GOT3 (cell line): ENCODE data around the gene AKR1C8.
"Not testable (repeated sequence)": the region's sequence is repeated elsewhere in the genome, so short reads cannot be mapped to it uniquely, and the experiment has no call there.

Experiments
- DNase-seq: peaks from one replicate; lab custom pipeline; 2025; ENCODE audit warnings: mixed read lengths; lab: John Stamatoyannopoulos, UW

Gene AKR1C8

DNA sequence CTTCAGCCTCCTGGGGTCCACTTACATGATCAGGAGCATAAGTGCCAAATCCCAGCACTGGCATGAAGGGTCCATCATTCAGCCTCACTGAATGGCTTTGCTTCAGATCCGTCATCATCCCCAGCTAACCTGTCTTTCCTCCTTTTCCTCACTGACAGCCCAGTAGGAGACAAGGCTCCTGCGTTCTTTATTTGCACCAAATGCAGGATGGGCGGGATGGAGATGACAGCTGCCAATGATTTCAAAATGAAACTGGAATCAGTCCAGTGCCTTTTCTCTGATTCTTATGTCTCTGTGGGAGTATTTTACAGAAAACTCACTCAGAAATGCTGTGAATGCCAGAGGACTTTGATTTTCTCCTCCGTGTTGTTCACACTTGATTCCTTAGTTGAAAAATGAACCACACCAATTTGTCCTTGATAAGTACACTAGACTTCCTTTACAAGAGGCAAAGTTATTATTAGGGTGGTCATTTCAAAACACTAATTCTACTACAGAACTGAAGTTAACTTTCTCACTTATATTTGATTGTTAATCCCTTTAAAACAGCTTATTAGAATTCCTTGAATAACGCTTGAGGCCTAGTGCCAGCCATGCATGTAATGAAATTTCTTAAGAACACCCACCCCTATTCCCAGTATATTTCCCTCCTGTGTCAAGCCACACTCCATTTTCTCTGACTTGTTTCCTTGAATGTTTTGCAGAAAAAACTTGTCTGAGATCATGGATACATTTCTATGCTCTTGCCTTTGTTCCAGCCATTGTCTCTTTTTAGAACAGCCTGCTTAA lies at the start of gene AKR1C8:
Gene AKR1C8 (minus strand): TSS at position 164 of the 789 bp plus-strand sequence. CDS start 46 bp downstream, at position 118.
- no peak for DNase-seq

DNA sequence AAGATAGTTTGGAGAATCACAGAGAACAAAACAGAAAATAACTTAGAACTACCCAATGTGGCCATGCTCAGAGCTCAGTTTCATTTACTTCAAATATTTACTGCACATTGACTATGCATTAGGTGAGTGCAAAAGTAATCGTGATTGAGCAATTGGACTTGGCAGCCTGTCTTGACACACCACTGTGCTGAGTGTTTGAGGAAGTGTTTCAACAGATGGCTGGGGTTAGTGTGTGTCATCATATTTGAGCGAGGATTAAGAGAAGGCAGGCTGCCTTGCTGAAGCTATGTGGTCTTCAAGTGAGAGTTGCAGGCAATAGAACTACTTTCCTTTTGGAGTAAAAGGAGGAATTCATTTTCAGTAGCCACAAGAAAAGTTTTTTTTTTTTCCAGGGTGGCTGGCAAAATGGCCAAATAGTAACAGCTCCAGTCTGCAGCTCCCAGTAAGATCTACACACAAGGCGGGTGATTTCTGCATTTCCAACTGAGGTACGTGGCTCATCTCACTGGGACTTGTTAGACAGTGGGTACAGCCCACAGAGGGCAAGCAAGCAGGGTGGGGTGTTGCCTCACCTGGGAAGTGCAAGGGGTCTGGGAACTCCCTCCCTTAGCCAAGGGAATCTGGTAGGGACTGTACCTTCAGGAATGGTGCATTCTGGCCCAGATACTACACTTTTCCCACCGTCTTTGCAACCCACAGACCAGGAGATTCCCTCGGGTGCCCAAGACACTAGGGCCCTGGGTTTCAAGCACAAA lies 49.3 kb upstream of the AKR1C8 start:
- DNase-seq = peak; percentile 13

DNA sequence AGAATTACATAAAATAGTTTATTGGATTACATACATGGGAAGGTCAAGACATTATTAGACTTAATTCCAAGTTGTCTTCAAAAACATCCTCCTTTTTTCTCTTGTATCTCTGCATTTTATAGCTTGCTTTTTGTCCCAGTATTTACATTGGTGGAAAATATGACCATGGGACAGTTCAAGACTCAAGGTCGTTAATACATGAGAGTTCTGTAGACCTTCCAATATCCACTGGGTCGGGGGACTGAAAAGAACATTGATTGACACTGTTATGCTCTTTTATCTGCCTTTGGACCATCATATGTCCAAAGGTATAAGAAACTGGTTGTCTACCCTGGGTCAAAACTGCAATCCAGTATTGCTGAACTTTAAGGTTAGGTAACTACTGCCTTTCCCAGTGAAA lies 48.4 kb upstream of the AKR1C8 start:
- DNase-seq = no peak

DNA sequence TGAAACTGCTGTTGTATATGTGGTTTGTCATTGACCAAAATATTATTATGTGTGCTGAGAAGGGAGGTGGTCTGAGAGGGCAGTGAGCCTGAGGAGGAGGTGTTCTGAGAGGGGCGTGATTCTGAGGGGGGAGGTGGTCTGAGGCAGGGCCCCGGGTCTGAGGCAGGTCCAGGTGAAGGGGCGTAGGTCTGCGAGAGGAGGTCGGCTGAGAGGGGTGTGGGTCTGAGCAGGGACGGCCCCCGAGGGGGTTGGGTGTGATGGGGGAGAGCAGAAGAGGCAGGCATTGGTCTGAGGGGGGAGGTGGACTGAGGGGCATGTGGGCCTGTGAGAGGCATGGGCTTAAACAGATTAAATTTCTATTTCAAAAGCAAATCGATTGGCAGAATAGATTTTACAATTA lies 44.1 kb upstream of the AKR1C8 start:
- no peak for DNase-seq

DNA sequence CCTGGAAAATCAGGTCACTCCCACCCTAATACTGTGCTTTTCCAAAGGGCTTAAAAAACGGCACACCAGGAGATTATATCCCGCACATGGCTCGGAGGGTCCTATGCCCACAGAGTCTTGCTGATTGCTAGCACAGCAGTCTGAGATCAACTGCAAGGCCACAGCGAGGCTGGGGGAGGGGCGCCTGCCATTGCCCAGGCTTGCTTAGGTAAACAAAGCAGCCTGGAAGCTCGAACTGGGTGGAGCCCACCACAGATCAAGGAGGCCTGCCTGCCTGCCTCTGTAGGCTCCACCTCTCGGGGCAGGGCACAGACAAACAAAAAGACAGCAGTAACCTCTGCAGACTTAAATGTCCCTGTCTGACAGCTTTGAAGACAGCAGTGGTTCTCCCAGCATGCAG lies 38.0 kb upstream of the AKR1C8 start:
- not testable (repeated sequence) for DNase-seq

DNA sequence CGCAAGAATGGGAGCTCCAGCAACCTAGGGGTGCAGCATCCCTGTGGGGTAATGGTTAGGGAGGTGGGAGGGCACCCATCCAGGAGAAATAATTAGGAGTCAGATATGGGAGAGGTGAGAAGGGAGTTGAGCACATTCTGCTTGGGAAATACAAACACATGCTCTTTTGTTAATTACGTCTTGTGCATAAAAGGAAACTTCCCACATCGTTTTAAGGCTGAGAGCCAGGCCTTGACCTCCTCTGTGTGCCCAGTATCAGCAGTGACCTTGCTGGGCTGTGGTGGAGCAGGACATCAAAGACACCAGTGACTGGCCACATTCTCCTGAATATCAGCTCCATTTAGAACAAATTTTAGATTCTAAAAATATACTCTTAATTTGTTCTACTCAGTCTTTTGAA lies 34.3 kb upstream of the AKR1C8 start:
- no peak for DNase-seq

DNA sequence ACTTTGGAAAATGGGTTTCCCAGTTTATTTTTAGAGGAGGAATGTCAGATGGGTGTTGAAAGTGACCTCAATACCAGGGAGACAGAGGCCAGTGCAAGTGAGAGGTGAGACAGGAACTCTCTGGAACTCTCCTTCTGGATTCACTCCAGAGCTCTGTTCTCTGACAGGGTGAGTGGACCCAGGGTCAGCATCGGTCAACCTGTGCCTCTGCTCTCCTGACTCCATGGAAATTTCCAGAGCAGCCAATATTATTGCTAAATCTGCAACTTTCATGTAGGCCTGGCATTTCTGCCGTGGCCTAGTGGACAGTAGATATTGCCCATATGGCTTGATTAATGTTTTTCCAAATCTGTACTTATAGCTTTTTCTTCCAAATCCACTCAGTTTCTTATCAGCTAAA lies 31.9 kb upstream of the AKR1C8 start:
- DNase-seq = no peak

DNA sequence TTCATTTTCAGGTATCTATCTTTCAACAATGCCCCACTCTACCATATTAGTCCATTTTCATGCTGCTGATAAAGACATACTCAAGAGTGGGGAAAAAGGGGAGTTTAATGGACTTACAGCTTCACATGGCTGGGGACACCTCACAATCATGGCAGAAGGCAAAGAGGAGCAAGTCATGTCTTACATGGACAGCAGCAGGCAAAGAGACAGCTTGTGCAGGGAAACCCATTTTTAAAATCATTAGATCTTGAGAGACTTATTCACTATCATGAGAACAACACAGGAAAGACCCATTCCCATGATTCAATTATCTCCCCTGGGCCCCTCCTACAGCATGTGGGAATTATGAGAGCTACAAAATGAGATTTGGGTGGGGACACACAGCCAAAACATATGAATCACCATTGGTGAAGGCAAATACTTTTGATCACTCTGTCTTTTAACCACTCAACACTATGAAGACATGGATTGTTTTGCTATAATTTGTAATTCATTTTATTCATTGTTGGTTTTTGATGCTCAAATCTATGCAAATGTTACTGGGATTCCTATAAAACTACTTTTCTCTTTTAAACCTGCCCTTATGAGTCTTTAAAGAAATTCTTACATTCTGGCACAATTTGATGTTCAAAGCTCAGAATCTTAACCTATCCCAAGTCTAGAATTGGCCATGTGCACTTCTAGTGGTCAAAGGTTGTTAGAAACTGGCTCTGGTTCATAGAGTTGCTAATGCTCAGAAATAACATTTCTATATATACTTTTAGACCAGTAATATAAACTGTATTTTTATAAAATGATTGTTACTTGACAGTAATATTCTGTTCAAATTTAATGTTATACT lies 27.0 kb upstream of the AKR1C8 start:
- no peak for DNase-seq

DNA sequence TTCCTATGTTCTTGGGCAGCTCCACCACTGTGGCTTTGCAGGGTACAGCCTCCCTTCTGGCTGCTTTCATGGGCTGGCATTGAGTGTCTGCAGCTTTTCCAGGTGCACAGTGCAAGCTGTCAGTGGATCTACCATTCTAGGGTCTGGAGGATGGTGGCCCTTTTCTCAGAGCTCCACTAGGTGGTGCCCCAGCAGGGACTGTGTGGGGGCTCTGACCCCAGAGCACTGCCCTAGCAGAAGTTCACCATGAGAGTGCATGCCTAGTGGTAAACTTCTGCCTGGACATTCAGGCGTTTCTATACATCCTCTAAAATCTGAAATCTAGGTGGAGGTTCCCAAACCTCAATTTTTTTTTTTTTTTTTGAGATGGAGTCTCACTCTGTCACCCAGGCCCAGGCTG lies 25.3 kb upstream of the AKR1C8 start:
- not testable (repeated sequence) for DNase-seq

DNA sequence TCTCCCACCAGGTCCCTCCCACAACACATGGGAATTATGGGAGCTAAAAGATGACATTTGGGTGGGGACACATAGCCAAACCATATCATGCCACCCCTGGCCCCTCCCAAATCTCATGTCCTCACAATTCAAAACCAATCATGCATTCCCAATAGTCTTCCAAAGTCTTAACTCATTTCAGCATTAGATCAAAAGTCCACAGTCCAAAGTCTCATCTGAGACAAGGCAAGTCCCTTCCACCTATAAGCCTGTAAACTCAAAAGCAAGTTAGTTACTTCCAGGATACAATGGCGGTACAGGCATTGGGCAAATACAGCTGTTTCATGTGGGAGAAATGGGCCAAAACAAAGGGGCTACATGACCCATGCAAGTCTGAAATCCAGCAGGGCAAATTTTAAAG lies 24.8 kb upstream of the AKR1C8 start:
- DNase-seq = not testable (repeated sequence)

DNA sequence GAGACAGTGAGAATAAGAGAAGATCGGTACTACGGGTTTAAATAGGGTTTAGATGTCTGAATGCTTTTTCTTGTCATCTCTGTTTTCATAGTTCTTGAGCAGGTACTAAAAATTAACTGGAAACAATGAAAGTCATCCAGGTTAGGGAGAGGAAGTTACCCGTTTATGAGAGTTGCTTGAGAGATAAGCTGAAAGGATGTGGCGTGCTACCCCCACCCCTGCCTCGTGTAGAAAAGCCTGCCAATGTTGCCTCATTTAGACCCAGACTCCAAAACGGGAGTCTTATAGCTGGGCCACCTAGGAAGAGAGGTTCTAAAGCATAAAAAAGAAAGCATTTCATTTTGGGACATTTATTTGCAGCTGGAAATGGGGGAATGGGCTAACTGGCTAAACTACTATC lies 21.8 kb upstream of the AKR1C8 start:
- no peak for DNase-seq

DNA sequence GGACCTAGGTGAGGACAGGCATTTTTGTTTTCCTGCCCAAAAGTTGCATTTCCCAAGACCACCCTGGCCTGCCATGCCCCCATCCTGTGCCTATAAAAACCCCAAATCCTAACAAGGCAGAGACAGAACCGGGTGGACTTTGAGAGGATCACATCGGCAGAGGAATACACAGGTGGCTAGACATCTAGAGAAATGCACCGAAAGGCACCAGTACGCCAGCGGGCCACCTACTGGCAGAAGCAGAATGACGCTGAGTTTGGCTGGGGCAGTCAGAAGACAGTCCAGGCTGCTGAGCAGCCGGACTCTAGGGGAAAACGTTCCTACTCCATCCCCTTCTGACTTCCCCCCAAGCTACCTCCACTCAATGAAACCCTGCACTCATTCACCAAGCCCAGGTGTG lies 14.4 kb upstream of the AKR1C8 start:
- DNase-seq = no peak

DNA sequence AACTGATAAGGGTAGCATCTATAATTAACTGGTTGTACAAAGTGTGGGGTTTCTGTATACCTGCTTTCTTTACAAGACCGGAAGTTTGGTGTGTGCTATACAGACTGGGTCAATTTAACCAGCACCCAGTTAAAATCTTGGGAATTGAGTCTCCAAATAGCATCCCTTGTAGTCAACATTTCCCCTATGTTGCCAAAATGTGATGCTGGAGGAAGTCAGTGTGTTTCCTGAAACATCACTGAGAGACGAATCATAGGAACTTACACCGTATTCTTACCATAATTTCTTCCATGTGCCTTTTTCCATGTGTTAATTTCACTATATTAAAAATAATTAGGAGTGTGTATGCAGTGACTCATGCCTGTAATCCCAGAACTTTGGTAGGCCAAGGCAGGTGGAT lies 13.4 kb upstream of the AKR1C8 start:
- no peak for DNase-seq

DNA sequence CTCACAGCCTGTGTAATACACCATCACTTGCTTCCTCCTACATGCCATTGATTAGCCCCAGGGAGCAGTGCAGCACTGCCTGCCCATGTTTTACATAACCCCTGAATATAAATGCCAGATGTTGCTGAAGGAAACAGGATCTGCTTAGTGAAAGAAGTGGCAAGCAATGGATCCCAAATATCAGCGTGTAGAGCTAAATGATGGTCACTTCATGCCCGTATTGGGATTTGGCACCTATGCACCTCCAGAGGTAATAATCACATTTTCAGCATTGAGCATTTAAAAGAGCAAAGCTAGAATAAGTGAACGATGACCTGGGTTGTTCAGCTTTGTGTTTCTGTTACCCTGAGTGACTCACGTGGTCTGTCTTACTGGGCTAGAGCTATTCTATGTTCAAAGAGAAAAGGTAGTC lies 11.8 kb upstream of the AKR1C8 start, which contains the start of gene AKR1C4:
Gene AKR1C4 (plus strand): TSS at position 136 of the 412 bp plus-strand sequence. CDS start 31 bp downstream, at position 167.
- no peak for DNase-seq

DNA sequence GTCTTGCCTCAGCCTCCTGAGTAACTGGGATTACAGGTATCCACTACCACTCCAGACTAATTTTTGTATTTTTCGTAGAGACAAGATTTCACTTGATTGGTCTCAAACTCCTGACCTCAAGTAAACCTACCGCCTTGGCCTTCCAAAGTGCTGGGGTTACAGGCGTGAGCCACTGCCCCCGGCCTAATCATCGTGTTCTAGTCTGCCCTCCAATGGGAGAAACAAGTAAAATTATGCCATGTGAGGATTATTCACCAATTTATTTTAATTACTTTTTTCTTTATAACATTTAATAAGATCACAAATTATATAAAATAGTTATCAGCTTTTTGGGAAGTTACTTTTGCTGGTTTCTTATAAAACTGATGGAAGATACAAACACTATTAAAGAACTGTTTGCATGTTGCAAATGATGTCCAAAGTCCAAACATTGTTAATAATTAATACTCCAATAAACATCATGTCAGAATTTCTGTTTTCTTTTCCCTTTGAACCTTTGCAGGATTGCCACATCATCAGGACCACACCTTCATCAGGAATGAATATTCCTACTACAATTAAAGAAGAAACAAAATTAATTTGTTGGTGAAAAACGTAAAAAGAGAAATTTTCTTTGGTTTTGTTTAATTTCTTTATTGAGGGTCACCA lies 10.9 kb upstream of the AKR1C8 start:
- DNase-seq = no peak

DNA sequence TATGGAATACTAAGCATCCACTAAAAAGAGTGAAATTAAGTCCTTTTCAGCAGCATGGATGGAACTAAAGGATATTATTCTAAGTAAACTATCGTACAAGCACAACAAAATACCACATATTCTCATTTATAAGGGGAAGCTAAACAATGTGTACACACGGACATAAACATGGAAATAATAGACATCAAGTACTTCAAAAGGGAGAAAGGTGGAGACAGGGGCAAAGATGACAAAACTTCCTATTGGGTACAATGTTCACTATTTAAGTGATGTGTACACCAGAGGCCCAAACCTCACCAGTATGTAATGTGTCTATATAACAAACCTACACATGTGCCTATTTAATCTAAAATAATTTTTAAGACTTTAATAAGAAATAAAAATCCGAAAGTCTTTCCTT lies 9.5 kb upstream of the AKR1C8 start:
- no peak for DNase-seq

DNA sequence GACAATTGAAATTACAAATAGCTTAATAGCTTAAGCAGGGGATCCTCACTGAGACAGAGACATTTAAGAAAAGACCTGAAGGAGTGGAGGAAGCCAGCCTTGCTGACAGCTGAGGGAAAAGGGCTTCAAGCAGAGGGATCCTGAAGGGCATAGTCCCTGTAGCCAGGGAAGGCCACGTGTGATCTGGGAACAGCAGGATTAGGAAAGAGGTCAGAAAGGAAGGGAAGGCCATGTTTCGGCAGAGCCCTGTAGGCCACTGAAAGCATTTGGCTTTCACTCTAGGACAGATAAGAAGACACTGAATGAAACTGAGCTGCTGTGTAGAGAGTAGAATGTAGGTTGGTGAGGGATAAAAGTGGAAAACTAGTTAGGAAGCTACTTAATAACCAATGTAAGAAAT lies 3.4 kb upstream of the AKR1C8 start:
- DNase-seq = no peak

DNA sequence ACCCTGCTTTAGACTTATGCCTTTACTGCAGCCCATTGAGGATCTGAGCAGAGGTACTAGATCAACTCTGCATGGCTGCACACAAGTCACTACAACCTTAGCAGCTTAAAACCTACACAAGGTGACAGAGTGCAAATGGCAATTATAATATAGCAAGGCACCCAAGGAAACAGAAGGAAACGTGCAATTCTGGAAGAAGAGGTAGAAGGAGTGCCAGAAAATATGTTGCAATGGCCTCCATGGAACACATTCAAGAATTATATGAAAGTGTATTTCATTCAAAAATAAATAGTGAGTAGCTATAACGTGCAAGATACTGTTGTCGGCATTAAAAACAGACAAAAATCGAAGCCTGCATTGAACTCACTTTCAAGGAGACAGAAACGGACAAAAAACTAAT lies 2.9 kb upstream of the AKR1C8 start:
- DNase-seq = no peak

DNA sequence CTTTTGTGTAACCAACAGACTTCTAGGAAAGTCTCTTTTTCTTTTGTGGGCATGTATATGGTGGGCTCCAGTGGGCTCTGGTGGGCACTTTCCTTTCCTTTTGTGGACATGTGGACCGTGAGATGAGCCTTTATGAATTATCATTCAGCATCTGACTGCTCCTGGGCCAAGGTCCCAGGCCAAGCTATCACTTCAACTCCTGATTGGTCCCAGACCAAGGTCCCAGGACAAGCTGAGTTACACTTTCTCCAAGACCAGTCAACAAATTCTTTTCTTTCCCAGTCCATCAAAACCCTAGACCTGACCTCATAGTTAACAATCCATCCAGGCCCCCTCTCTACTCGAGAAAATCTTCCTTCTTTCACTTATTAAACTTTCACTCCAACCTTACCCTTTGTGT lies 1.0 kb downstream of the AKR1C8 start:
- DNase-seq = no peak

DNA sequence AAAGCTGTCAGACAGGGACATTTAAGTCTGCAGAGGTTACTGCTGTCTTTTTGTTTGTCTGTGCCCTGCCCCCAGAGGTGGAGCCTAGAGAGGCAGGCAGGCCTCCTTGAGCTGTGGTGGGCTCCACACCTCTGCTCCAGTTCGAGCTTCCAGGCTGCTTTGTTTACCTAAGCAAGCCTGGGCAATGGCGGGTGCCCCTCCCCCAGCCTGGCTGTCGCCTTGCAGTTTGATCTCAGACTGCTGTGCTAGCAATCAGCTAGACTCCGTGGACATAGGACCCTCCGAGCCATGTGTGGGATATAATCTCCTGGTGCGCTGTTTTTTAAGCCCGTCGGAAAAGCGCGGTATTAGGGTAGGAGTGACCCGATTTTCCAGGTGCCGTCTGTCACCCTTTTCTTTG lies 4.4 kb downstream of the AKR1C8 start:
- not testable (repeated sequence) for DNase-seq

DNA sequence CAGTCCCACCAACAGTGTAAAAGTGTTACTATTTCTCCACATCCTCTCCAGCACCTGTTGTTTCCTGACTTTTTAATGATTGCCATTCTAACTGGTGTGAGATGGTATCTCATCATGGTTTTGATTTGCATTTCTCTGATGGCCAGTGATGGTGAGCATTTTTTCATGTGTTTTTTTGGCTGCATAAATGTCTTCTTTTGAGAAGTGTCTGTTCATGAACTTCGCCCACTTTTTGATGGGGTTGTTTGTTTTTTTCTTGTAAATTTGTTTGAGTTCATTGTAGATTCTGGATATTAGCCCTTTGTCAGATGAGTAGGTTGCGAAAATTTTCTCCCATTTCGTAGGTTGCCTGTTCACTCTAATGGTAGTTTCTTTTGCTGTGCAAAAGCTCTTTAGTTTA lies 9.4 kb downstream of the AKR1C8 start:
- not testable (repeated sequence) for DNase-seq

DNA sequence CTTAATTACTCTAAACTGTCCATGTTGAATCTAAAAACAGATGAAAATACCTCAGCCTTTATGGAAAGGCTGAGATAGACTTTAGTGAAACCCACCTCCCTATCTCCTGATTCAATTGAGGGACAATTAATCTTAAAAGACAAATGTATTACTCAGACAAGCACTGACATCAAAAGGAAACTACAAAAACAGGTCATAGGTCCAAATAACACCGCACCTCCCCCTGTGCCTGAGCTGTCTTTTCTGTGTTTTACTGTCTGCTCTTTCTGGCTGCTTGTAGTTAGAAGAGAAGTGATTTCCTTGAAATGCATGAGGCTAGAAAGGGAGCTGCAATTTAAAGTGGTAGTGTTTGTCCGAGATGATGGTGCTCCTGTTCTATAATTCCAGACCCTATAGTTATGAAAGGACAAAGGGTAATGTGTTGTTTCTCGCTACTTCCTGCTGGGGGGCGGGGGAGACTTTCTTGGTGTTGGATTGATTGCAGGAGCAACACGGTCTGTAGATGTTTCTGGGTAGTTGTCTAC lies 16.0 kb downstream of the AKR1C8 start:
- DNase-seq = no peak
